ENCODE data around the gene MGRN1. TPM values are rescaled to one million over a fixed set of nuclear protein-coding genes. Genes with fewer than 3 reads are reported as not detected.

MGRN1 gene
- total and polyA plus RNA-seq, 2 experiments from 2014 or later, result 14.0 to 26.4 TPM

DNA sequence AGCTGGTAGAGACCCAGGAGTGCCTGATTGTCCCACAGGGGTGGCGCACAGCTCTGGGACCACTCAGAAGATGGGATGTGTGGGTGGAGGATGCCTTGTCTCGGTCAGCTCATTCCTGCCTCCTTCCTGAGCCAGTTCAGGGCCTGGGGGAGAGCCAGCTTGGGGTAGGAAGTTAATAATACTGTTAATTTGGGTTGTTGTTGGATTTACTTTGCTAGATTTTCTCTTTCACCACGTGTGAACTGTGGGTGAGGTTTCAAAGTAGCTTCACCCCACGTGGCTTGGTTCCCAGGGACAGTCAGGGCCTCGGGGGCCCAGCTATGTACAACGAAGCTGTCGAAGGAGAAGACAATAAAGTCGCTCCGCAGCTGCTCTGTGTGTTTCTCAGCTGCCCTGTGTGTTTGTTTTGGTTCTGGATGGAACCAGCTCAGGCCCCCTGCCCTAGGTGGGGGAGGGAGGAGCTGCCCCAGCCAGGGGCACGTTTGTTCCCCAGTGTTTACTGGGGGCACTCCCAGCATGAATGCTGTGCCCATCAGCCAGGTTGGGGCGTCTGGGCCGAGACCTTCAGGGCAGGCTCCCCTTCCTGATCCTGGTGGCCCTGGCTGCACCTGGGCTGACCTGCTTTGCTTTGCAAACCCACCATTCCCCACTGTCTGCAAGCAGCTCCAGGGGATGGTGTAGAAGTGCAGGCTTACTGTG, 71.0 kb downstream of the MGRN1 start:
- in situ Hi-C loops (cut with MboI), result no loop called here
- no peak for TF ChIP-seq EZH2phosphoT487 (IDR thresholded peaks at IDR 0.05; ENCODE audit: insufficient read depth, low read depth)
- TF ChIP-seq EZH2 (IDR thresholded peaks at IDR 0.05; ENCODE audit: insufficient read depth, poor library complexity, severe bottlenecking), result no peak
- Histone ChIP-seq H3K9ac (peak overlapping the region; percentile 23; the same call in 1 of the 2 replicates), H3K9me2 (ENCODE audit: insufficient read depth) (no peaks in the 10 kb centered on the region), H3K9me3 (ENCODE audit: low read depth) (no peaks in the 10 kb centered on the region), H3F3A (ENCODE audit: insufficient read depth) (0 out of 2 replicates have a peak, but pooled peaks cover 8% of the 10 kb centered on the region), H4K20me1 (ENCODE audit: insufficient read depth) (no peaks in the 10 kb centered on the region), H3K4me3 (no peak overlapping the region), H3K79me2 (ENCODE audit: insufficient read depth) (no peaks in the 10 kb centered on the region), H3K4me1 (ENCODE audit: insufficient read depth) (peaks cover 14% of the 10 kb centered on the region), H3K36me3 (ENCODE audit: low read depth) (0 out of 2 replicates have a peak, but pooled peaks cover 3% of the 10 kb centered on the region), H2AFZ (no peak overlapping the region), H3K4me2 (ENCODE audit: unreplicated experiment) (no peak overlapping the region), H3K27me3 (replicated peaks; ENCODE audit: insufficient read depth) (no peaks in the 10 kb centered on the region), H3K27ac (peak overlapping the region; percentile 47; the same call in 1 of the 2 replicates)
- DNase-seq, result peak; percentile 38
- WGBS, 2 experiments (ENCODE audit: low coverage in 1 of 2, low lambda C conversion rate in 2 of 2, missing lambda C conversion rate in 2 of 2), result 68% methylated on average over 12 of the region's 12 CpGs

DNA sequence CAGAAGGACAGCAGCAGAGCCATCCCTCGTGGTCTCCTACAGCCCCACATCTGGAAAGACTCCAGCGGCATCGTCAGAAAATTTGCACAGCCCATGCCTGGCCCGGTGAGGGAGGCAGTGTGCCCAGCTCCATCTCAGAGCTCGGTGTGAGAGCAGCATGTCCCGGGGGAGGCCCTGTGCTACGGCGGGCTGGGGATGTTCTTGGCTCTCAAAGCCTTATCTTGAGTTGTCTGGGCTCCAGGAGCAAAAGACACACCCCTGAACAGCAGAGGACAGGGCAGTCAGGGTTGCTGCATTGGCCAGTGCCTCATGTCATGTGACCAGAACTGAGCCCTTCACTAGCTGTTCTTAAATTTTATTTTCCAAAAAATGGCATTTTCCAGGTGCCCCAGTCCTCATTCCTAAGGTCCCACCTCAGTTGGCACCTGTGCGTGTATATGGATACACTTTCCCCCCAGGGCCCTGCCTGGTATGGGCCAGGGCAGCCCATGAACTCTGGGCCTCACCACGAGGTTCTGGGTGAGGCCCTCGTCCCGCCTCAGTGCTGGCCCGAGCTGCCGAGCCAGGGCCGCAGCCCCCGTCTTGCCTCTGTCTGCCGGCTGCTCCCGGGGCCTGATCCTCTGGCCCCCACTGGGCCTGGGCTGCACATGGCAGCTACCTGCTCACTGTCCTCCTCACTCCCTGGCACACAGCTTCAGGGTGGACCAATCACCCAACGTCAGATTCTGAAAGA, 71.7 kb downstream of the MGRN1 start:
- Histone ChIP-seq H4K20me1 (ENCODE audit: insufficient read depth) (no peaks in the 10 kb centered on the region), H3K4me2 (ENCODE audit: unreplicated experiment) (no peak overlapping the region), H3K36me3 (ENCODE audit: low read depth) (0 out of 2 replicates have a peak, but pooled peaks cover 3% of the 10 kb centered on the region), H3F3A (ENCODE audit: insufficient read depth) (0 out of 2 replicates have a peak, but pooled peaks cover 8% of the 10 kb centered on the region), H3K79me2 (ENCODE audit: insufficient read depth) (no peaks in the 10 kb centered on the region), H3K4me1 (ENCODE audit: insufficient read depth) (peaks cover 14% of the 10 kb centered on the region), H3K9me2 (ENCODE audit: insufficient read depth) (no peaks in the 10 kb centered on the region), H3K27ac (no peak overlapping the region), H3K9ac (no peak overlapping the region), H3K9me3 (ENCODE audit: low read depth) (no peaks in the 10 kb centered on the region), H3K4me3 (no peak overlapping the region), H3K27me3 (replicated peaks; ENCODE audit: insufficient read depth) (no peaks in the 10 kb centered on the region), H2AFZ (no peak overlapping the region)
- TF ChIP-seq EZH2 (IDR thresholded peaks at IDR 0.05; ENCODE audit: insufficient read depth, poor library complexity, severe bottlenecking) (no peak), EZH2phosphoT487 (IDR thresholded peaks at IDR 0.05; ENCODE audit: insufficient read depth, low read depth) (no peak)
- WGBS, 2 experiments (ENCODE audit: low coverage in 1 of 2, low lambda C conversion rate in 2 of 2, missing lambda C conversion rate in 2 of 2), result 51% methylated on average over 19 of the region's 19 CpGs
- in situ Hi-C loops (cut with MboI), result no loop called here
- DNase-seq, result no peak

DNA sequence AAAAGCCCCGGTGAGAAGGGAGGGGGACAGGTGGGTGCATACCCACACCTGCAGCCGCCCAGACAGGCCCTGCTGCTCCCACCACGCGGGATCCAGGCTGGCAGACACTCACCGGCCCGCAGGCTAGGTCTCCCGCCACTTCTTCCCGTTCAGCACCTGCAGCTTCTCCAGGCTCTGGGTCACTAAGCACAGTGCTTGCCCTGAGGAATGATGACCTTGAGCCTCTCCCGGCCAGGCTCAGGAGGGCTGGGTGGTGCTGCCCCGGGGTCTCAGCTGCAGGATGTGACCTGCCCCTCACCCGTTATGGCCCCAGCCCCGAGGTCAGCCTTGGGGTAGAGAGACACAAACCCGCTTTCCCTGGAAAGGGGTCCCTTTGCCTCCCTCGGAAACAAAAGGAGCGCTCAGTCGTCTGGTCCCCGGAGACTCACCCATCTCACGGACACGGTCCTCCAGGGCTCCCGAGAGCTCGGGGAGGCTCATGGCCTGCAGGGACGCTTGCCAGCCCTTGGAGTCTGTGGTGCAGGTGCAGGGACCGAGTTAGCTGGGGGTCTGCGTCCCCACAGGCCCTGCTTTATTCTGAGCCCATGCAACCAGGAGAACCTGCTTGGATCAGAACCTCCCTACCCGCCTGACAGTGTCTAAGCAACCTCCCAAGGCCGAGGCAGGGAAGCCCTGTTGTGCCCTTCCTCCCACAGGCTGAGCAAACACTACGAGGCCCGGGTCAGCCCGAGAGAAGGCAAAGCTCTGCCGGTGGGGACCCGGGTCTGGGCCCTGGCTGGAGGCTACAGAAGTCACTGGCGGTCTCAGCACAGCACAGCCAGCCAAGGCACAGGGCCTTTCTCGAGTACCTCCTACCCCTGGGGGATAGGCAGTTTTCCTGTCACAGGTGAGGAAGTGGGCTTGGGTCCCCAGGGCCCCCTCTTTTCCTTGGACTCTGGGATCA, 72.5 kb downstream of the MGRN1 start:
- TF ChIP-seq EZH2phosphoT487 (IDR thresholded peaks at IDR 0.05; ENCODE audit: insufficient read depth, low read depth) (no peak), EZH2 (IDR thresholded peaks at IDR 0.05; ENCODE audit: insufficient read depth, poor library complexity, severe bottlenecking) (no peak)
- 0 out of 2 replicates have a peak, but pooled peaks cover 8% of the 10 kb centered on the region for H3F3A ChIP-seq (ENCODE audit: insufficient read depth)
- no peaks in the 10 kb centered on the region for H3K9me2 ChIP-seq (ENCODE audit: insufficient read depth)
- no peak for DNase-seq
- no peak overlapping the region for H3K27ac ChIP-seq
- H3K4me1 ChIP-seq (ENCODE audit: insufficient read depth), result peaks cover 14% of the 10 kb centered on the region
- no peak overlapping the region for H3K4me2 ChIP-seq (ENCODE audit: unreplicated experiment)
- no peaks in the 10 kb centered on the region for H4K20me1 ChIP-seq (ENCODE audit: insufficient read depth)
- 0 out of 2 replicates have a peak, but pooled peaks cover 3% of the 10 kb centered on the region for H3K36me3 ChIP-seq (ENCODE audit: low read depth)
- H3K9me3 ChIP-seq (ENCODE audit: low read depth), result no peaks in the 10 kb centered on the region
- no peaks in the 10 kb centered on the region for H3K79me2 ChIP-seq (ENCODE audit: insufficient read depth)
- no peak overlapping the region for H3K4me3 ChIP-seq
- H2AFZ ChIP-seq, result no peak overlapping the region
- 81 to 86% methylated on average over 30 to 33 of the region's 33 CpGs for WGBS, 2 experiments (ENCODE audit: low coverage in 1 of 2, low lambda C conversion rate in 2 of 2, missing lambda C conversion rate in 2 of 2)
- in situ Hi-C loops (cut with MboI), result no loop called here
- no peaks in the 10 kb centered on the region for H3K27me3 ChIP-seq (replicated peaks; ENCODE audit: insufficient read depth)
- no peak overlapping the region for H3K9ac ChIP-seq

DNA sequence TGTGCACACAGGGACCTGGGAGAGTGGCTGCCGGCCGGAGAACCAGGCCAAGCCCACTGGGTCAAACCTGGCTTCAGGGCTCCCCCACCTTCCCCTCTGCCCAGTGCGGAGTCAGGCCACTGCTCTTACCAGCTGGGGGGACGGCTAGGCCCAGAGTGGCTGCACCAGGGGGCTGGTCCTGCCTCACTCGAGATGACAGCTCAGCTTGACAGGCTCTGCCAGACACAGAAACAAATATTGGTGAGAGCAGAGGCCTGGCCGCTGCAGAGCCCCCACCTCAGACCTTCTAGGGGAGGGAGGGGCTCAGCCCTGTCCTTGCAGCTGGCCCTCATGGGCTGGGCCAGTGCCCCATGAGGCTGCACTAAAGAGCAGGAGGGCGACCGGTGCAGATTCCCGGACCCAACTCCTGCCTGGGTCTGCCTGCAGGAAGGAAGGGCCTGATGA, 73.2 kb downstream of the MGRN1 start:
- in situ Hi-C loops (cut with MboI), result no loop called here

More for the DNA sequence above, 73.2 kb downstream of the MGRN1 start:
- peaks cover 14% of the 10 kb centered on the region for H3K4me1 ChIP-seq (ENCODE audit: insufficient read depth)
- no peaks in the 10 kb centered on the region for H3K79me2 ChIP-seq (ENCODE audit: insufficient read depth)
- no peak overlapping the region for H3K27ac ChIP-seq
- no peak overlapping the region for H3K9ac ChIP-seq
- H3K9me2 ChIP-seq (ENCODE audit: insufficient read depth), result no peaks in the 10 kb centered on the region
- DNase-seq, result no peak
- no peak overlapping the region for H3K4me2 ChIP-seq (ENCODE audit: unreplicated experiment)
- no peaks in the 10 kb centered on the region for H3K27me3 ChIP-seq (replicated peaks; ENCODE audit: insufficient read depth)
- H2AFZ ChIP-seq, result no peak overlapping the region
- H3K36me3 ChIP-seq (ENCODE audit: low read depth), result 0 out of 2 replicates have a peak, but pooled peaks cover 3% of the 10 kb centered on the region
- 0 out of 2 replicates have a peak, but pooled peaks cover 8% of the 10 kb centered on the region for H3F3A ChIP-seq (ENCODE audit: insufficient read depth)
- TF ChIP-seq EZH2phosphoT487 (IDR thresholded peaks at IDR 0.05; ENCODE audit: insufficient read depth, low read depth) (no peak), EZH2 (IDR thresholded peaks at IDR 0.05; ENCODE audit: insufficient read depth, poor library complexity, severe bottlenecking) (no peak)
- no peak overlapping the region for H3K4me3 ChIP-seq
- 83 to 87% methylated on average over 9 of the region's 9 CpGs for WGBS, 2 experiments (ENCODE audit: low coverage in 1 of 2, low lambda C conversion rate in 2 of 2, missing lambda C conversion rate in 2 of 2)
- no peaks in the 10 kb centered on the region for H3K9me3 ChIP-seq (ENCODE audit: low read depth)
- no peaks in the 10 kb centered on the region for H4K20me1 ChIP-seq (ENCODE audit: insufficient read depth)

Measured in GM23248 (cell line).